Nephron progenitor cell (in vitro differentiated cells): ENCODE measurements around the gene TNRC6C.

Experiments
- DNase-seq: peaks from one replicate; pipeline ENCODE4 v3.0.0; 2021
- H3K27ac Mint-ChIP-seq: 2 replicates; pipeline ENCODE4 v1.8.0; 2021; ENCODE audit warnings: mild to moderate bottlenecking, moderate library complexity, mixed read lengths
- H3K27me3 Mint-ChIP-seq: 2 replicates; pipeline ENCODE4 v1.8.0; 2021; ENCODE audit warnings: mild to moderate bottlenecking, low read depth, mixed read lengths; ENCODE audit not compliant: poor library complexity
- H3K36me3 Mint-ChIP-seq: 2 replicates; pipeline ENCODE4 v1.8.0; 2021; ENCODE audit warnings: low read depth, mixed read lengths
- H3K4me1 Mint-ChIP-seq: 2 replicates; pipeline ENCODE4 v1.8.0; 2021; ENCODE audit warnings: mixed read lengths
- H3K4me3 Mint-ChIP-seq: 2 replicates; pipeline ENCODE4 v1.8.0; 2021; ENCODE audit warnings: mild to moderate bottlenecking, moderate library complexity, mixed read lengths
- H3K9me3 Mint-ChIP-seq: 2 replicates; pipeline ENCODE4 v1.8.0; 2021; ENCODE audit warnings: mild to moderate bottlenecking, moderate library complexity, mixed read lengths
- TF ChIP-seq, protein P1 (sequence below): fragments of 200-600 bp; sonication (generic); IDR thresholded peaks from 2 replicates; pipeline ENCODE4 v1.5.0; 2021; ENCODE audit warnings: antibody characterized with exemption

The TNRC6C gene

GRCh38 chr17:78107976-78108725 is 149.6 kb downstream of the TNRC6C start:
- no peaks in the 10 kb centered on the region for H3K27me3 Mint-ChIP-seq
- H3K9me3 Mint-ChIP-seq = no peaks in the 10 kb centered on the region
- H3K4me3 Mint-ChIP-seq = no peak overlapping the region
- peaks cover 23% of the 10 kb centered on the region for H3K4me1 Mint-ChIP-seq
- no peak for DNase-seq
- H3K36me3 Mint-ChIP-seq = peaks cover 57% of the 10 kb centered on the region
- TF ChIP-seq, protein P1, sequence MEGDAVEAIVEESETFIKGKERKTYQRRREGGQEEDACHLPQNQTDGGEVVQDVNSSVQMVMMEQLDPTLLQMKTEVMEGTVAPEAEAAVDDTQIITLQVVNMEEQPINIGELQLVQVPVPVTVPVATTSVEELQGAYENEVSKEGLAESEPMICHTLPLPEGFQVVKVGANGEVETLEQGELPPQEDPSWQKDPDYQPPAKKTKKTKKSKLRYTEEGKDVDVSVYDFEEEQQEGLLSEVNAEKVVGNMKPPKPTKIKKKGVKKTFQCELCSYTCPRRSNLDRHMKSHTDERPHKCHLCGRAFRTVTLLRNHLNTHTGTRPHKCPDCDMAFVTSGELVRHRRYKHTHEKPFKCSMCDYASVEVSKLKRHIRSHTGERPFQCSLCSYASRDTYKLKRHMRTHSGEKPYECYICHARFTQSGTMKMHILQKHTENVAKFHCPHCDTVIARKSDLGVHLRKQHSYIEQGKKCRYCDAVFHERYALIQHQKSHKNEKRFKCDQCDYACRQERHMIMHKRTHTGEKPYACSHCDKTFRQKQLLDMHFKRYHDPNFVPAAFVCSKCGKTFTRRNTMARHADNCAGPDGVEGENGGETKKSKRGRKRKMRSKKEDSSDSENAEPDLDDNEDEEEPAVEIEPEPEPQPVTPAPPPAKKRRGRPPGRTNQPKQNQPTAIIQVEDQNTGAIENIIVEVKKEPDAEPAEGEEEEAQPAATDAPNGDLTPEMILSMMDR = no peak
- H3K27ac Mint-ChIP-seq = no peak overlapping the region

DNA sequence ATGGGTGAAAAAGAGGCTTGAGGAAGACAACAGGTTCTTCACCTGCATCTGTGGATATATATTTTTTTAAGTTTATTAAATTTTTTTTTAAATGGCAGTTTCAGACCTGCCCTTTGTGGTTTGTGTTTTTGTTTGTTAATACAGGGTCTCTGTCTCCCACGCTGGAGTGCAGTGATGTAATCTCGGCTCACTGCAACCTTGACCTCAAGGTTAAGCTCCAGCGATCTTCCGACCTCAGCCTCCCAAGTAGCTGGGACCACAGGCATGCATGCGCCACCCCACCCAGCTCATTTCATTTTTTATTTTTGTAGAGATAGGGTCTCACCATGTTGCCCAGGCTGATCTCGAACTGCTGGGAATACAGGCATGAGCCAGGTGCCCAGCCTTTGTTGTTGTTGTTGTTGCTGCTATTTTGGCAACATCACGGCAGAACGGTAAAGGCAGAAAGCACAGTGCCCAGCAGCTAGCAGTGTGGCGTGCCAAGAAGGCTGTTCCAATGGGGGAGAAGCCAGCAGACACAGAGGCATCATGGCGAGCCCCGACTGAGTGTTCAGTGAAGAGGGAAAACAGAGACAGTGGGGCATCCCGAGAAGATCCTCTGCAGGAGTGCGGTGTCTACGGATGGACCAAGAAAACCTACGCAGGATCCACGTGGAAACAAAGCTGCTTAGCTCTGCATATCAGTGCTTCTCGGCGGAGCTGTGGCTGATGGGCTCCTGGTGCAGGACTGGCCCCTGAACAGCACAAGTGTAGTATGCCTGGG is 150.4 kb downstream of the TNRC6C start:
- no peak for DNase-seq
- H3K4me1 Mint-ChIP-seq = peaks cover 23% of the 10 kb centered on the region
- TF ChIP-seq, protein P1 = no peak
- no peak overlapping the region for H3K4me3 Mint-ChIP-seq
- no peaks in the 10 kb centered on the region for H3K27me3 Mint-ChIP-seq
- no peaks in the 10 kb centered on the region for H3K9me3 Mint-ChIP-seq
- H3K36me3 Mint-ChIP-seq = peaks cover 57% of the 10 kb centered on the region
- no peak overlapping the region for H3K27ac Mint-ChIP-seq

DNA sequence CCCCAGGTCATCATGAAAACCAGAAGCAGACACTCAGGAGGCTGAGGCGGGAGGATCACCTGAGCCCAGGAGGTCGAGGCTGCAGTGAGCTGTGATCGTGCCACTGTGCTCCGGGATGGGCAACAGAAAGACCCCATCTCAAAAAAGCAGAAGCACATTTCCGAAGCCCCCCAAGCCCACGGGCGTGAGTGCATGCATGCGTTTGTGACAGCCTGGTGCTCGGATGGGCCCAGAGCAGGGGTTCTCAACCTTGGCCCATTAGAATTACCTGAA is 150.9 kb downstream of the TNRC6C start:
- DNase-seq = no peak
- Mint-ChIP-seq H3K27ac (no peak overlapping the region), H3K4me3 (no peak overlapping the region), H3K9me3 (no peaks in the 10 kb centered on the region), H3K4me1 (peaks cover 28% of the 10 kb centered on the region), H3K27me3 (no peaks in the 10 kb centered on the region), H3K36me3 (peaks cover 58% of the 10 kb centered on the region)
- TF ChIP-seq, protein P1 = no peak

DNA sequence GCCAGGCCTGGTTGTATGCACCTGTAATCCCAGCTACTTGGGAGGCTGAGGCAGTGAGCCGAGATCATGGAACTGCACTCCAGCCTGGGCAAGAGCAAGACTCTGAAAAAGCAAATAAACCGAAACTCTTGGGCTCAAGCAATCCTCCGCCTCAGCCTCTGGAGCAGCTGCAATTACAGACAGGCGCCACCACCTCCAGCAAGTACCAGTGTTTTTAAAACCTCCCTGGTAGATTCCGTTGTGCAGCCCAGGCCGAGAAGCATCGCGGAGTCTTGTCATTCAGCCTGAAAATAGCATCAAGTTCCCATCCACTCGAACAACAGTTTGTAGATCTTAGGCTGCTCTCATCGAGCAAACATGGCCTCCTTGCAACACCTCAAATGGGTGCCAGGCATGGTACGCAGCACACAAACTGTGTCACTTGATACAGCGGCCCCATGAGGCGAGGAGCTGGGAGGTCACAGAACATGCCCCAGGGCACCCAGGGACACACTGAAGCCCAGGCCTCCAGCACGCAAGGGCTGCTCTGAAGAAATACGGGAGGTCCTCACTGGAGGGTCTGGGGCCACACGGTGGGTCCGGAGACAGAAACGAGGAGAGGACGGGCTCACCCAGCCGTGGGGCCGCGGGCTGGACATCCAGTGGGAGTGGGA is 152.0 kb downstream of the TNRC6C start:
- H3K4me3 Mint-ChIP-seq = no peak overlapping the region
- no peaks in the 10 kb centered on the region for H3K9me3 Mint-ChIP-seq
- TF ChIP-seq, protein P1 = no peak
- DNase-seq = no peak
- peaks cover 23% of the 10 kb centered on the region for H3K4me1 Mint-ChIP-seq
- no peaks in the 10 kb centered on the region for H3K27me3 Mint-ChIP-seq
- H3K27ac Mint-ChIP-seq = peak overlapping the region; percentile 87
- H3K36me3 Mint-ChIP-seq = peaks cover 51% of the 10 kb centered on the region

DNA sequence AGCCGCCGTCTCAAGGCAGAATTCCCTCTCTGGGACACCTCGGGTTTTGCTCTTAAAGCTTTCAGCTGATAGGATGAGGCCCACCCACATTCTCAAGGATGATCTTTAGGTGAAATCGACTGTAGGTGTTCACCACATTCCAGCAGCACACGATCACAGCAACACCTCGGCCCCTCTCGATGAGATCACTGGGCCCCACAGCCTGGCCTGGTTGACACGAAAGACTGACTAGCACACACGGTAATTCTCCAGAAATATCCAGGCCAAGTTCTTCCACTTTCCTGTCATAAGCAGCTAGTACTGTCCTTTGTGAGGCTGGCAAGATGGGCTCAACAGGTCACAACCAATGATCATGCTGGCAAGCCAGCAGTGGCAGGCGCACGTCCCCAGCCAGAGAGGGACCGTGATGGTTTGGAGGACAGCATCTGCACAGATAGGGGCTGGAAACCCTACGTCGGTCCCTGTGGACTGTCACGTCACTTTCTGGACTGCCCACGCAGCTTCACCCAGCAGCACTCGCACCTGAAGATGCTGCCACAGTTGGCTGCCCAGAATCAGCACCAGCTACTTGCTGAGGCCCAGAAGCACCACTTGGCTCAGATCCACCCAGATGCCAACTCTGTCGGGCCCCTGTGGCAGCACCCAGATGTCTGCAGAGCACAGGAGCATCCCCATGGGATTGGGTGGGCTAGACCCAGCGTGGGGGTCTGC is 152.7 kb downstream of the TNRC6C start:
- peaks cover 23% of the 10 kb centered on the region for H3K4me1 Mint-ChIP-seq
- no peaks in the 10 kb centered on the region for H3K9me3 Mint-ChIP-seq
- peaks cover 51% of the 10 kb centered on the region for H3K36me3 Mint-ChIP-seq
- TF ChIP-seq, protein P1 = no peak
- no peaks in the 10 kb centered on the region for H3K27me3 Mint-ChIP-seq
- DNase-seq = no peak
- no peak overlapping the region for H3K27ac Mint-ChIP-seq
- no peak overlapping the region for H3K4me3 Mint-ChIP-seq
